ENCODE data around the gene PITHD1.

GRCh38 chr1:23787701-23788100 is 9.5 kb downstream of the PITHD1 start:
- TF ChIP-seq SP1 (IDR thresholded peaks at IDR 0.05; ENCODE audit: low read depth, low read length) (no peak), POLR2AphosphoS5 (IDR thresholded peaks at IDR 0.05; ENCODE audit: low read depth, low read length) (no peak), POLR2A (IDR thresholded peaks at IDR 0.05; ENCODE audit: control extremely low read depth in 1 of 2, low read depth in 2 of 2, low read length in 2 of 2) (no peak), YY1 (IDR thresholded peaks at IDR 0.05; ENCODE audit: low read depth, low read length) (no peak), CTCF (IDR thresholded peaks at IDR 0.05; ENCODE audit: control extremely low read depth in 1 of 3, insufficient read depth in 1 of 3, low read depth in 1 of 3, low read length in 3 of 3) (no peak), SRF (IDR thresholded peaks at IDR 0.05; ENCODE audit: low read depth, low read length) (no peak), EZH2 (IDR thresholded peaks at IDR 0.05; ENCODE audit: low read depth, low read length, severe bottlenecking) (no peak), MAFK (IDR thresholded peaks at IDR 0.05; ENCODE audit: low read depth, low read length) (no peak), ZNF274 (IDR thresholded peaks at IDR 0.05; ENCODE audit: borderline replicate concordance, extremely low read depth, low read length) (no peak), SP2 (IDR thresholded peaks at IDR 0.05; ENCODE audit: low read length) (no peak), TAF1 (IDR thresholded peaks at IDR 0.05; ENCODE audit: low read depth, low read length) (no peak)
